Measurements from ENCODE around the gene AFM. TPM values are rescaled to one million over a fixed set of nuclear protein-coding genes. Genes with fewer than 3 reads are reported as not detected.
A peak's percentile ranks its signal among the peaks of the same experiment; 100 is the strongest.

Gene AFM
- total and polyA plus RNA-seq, 2 of the 13 experiments (the other 11 are each of a cell fraction or from before 2014, with no cell fraction given) = 0.13 to 1.8 TPM

GRCh38 chr4:73451981-73452747 is 29.4 kb upstream of the AFM start:
- peaks cover 27% of the 10 kb centered on the region for H4K20me1 ChIP-seq (ENCODE audit: insufficient read depth, low read length)
- intact Hi-C loops (cut with micrococcal nuclease; ENCODE audit: unreplicated experiment) = no loop called here
- no peak overlapping the region for H2AFZ ChIP-seq (ENCODE audit: low read length)
- WGBS (ENCODE audit: low lambda C conversion rate) = 99% methylated on average over 4 of the region's 4 CpGs
- no peak overlapping the region for H3K4me3 ChIP-seq (replicated peaks in 1 of 3; ENCODE audit: insufficient read depth in 1 of 3, low read depth in 2 of 3, low read length in 3 of 3)
- ChIA-PET CTCF (ENCODE audit: low intra/inter-chr PET ratio, low total read pairs) (no interaction called here), POLR2A (interaction anchor here (0.7 kb wide), 1 partner anchor 107 kb away, joined by 3 read pairs; no protein-coding TSS in a partner anchor)
- peaks cover 52% of the 10 kb centered on the region for H3K4me1 ChIP-seq (ENCODE audit: insufficient read depth, low read length)
- H3K79me2 ChIP-seq (ENCODE audit: insufficient read depth, low read length) = no peaks in the 10 kb centered on the region
- no TSS peak for BruUV-seq (replicated peaks)
- H3K9me3 ChIP-seq (ENCODE audit: low read length) = no peaks in the 10 kb centered on the region
- in situ Hi-C loops (cut with HindIII; ENCODE audit: extremely low pct_ligation_motif_present, low pct_unique_long_range_greater_than_20kb) = loop anchor here (25.0 kb wide), 1 partner anchor 110 kb away; no protein-coding TSS in a partner anchor
- H3K36me3 ChIP-seq (replicated peaks in 1 of 2; ENCODE audit: control insufficient read depth in 1 of 2, insufficient read depth in 2 of 2, low read length in 2 of 2) = peaks cover 5 to 54% of the 10 kb centered on the region in 2 experiments
- DNase-seq (ENCODE audit: low spot score) (no peak), FAIRE-seq (no peak), ATAC-seq (peak; percentile 3; the same call in 2 of the 3 replicates)
- no peak overlapping the region; the same call in 1 of the 2 replicates for H3K4me2 ChIP-seq (ENCODE audit: low read depth, low read length)
- peak overlapping the region; percentile 37 for H3K27ac ChIP-seq (ENCODE audit: extremely low read length, insufficient read depth, low read length)
- H3K27me3 ChIP-seq (ENCODE audit: control insufficient read depth in 1 of 2, insufficient read depth in 2 of 2, low read length in 2 of 2) = no peaks in the 10 kb centered on the region
- H3K9ac ChIP-seq (ENCODE audit: insufficient read depth, low read depth, low read length) = no peak overlapping the region
- TF ChIP-seq POLR2AphosphoS5 (IDR thresholded peaks at IDR 0.05; ENCODE audit: low read depth, low read length) (peak; percentile 79), CSRNP1 (CRISPR knock-in tag; IDR thresholded peaks at IDR 0.05) (0 out of 2 replicates have a peak, but pooled peaks have one; percentile 27), GTF3A (CRISPR knock-in tag; conservative IDR thresholded peaks at IDR 0.05) (0 out of 2 replicates have a peak, but pooled peaks have one; percentile 17), ZNF224 (CRISPR knock-in tag; IDR thresholded peaks at IDR 0.05) (no peak), ZNF562 (CRISPR knock-in tag; IDR thresholded peaks at IDR 0.05; ENCODE audit: borderline replicate concordance) (peak; percentile 51), PHF5A (CRISPR knock-in tag; IDR thresholded peaks at IDR 0.05; ENCODE audit: low read depth, unreplicated experiment) (peak; percentile 25), SSRP1 (CRISPR knock-in tag; IDR thresholded peaks at IDR 0.05) (peak; percentile 95; the same call in 1 of the 2 replicates), ZNF781 (CRISPR knock-in tag; IDR thresholded peaks at IDR 0.05; ENCODE audit: borderline replicate concordance, not compliant biosample characterization) (peak; percentile 68), FOXA1 (IDR thresholded peaks at IDR 0.05) (no peak), FOXA1 (CRISPR knock-in tag; IDR thresholded peaks at IDR 0.05) (no peak), ZBTB2 (CRISPR knock-in tag; IDR thresholded peaks at IDR 0.05; ENCODE audit: low read depth) (0 out of 2 replicates have a peak, but pooled peaks have one; percentile 20), RBM22 (optimal IDR thresholded peaks at IDR 0.05; ENCODE audit: low read length) (peak; percentile 56), TFE3 (CRISPR knock-in tag; IDR thresholded peaks at IDR 0.05) (no peak), BORCS8-MEF2B (CRISPR knock-in tag; IDR thresholded peaks at IDR 0.05) (peak; percentile 54; the same call in 1 of the 2 replicates), KDM6A (CRISPR knock-in tag; IDR thresholded peaks at IDR 0.05; ENCODE audit: low read depth) (no peak), TMF1 (CRISPR knock-in tag; IDR thresholded peaks at IDR 0.05; ENCODE audit: low read depth) (0 out of 2 replicates have a peak, but pooled peaks have one; percentile 24), MEIS1 (CRISPR knock-in tag; IDR thresholded peaks at IDR 0.05; ENCODE audit: borderline replicate concordance) (no peak), NONO (IDR thresholded peaks at IDR 0.05) (no peak), NONO (CRISPR knock-in tag; conservative IDR thresholded peaks at IDR 0.05) (0 out of 2 replicates have a peak, but pooled peaks have one; percentile 19), ZBTB7A (CRISPR knock-in tag; IDR thresholded peaks at IDR 0.05) (no peak), SRY (CRISPR knock-in tag; IDR thresholded peaks at IDR 0.05) (no peak)
